ENCODE data around the gene SLCO3A1. TPM values are rescaled to one million over a fixed set of nuclear protein-coding genes. Genes with fewer than 3 reads are reported as not detected.

SLCO3A1 gene
- total RNA-seq, 1 donor from 2014 or later, result 42.5 TPM

GRCh38 chr15:91844928-91845327, 8.6 kb upstream of the SLCO3A1 start:
- Histone ChIP-seq H3K4me3 (no peak overlapping the region), H3K27me3 (ENCODE audit: low read depth) (no peaks in the 10 kb centered on the region), H3K4me1 (no peaks in the 10 kb centered on the region), H3K27ac (no peak overlapping the region), H3K36me3 (no peaks in the 10 kb centered on the region), H3K9me3 (no peaks in the 10 kb centered on the region)
- ATAC-seq (no peak), DNase-seq (no peak)
- no peak for TF ChIP-seq CTCF (IDR thresholded peaks at IDR 0.05)
- intact Hi-C loops (cut with DNase I), result no loop called here

GRCh38 chr15:91845720-91846119, 7.8 kb upstream of the SLCO3A1 start:
- no peaks in the 10 kb centered on the region for H3K9me3 ChIP-seq
- no peak overlapping the region for H3K27ac ChIP-seq
- TF ChIP-seq CTCF (IDR thresholded peaks at IDR 0.05), result no peak
- H3K4me3 ChIP-seq, result no peak overlapping the region
- no peak for ATAC-seq
- H3K36me3 ChIP-seq, result no peaks in the 10 kb centered on the region
- H3K4me1 ChIP-seq, result peaks cover 5% of the 10 kb centered on the region
- intact Hi-C loops (cut with DNase I), result no loop called here
- no peaks in the 10 kb centered on the region for H3K27me3 ChIP-seq (ENCODE audit: low read depth)
- DNase-seq, result no peak

GRCh38 chr15:91849180-91849579, 4.3 kb upstream of the SLCO3A1 start:
- ATAC-seq (no peak), DNase-seq (no peak)
- Histone ChIP-seq H3K4me1 (peaks cover 25% of the 10 kb centered on the region), H3K36me3 (no peaks in the 10 kb centered on the region), H3K9me3 (no peaks in the 10 kb centered on the region), H3K4me3 (no peak overlapping the region), H3K27me3 (ENCODE audit: low read depth) (no peaks in the 10 kb centered on the region), H3K27ac (no peak overlapping the region)
- TF ChIP-seq CTCF (IDR thresholded peaks at IDR 0.05), result no peak
- intact Hi-C loops (cut with DNase I), result no loop called here

- ATAC-seq (no peak), DNase-seq (no peak)
- intact Hi-C loops (cut with DNase I), result no loop called here
- no peaks in the 10 kb centered on the region for H3K27me3 ChIP-seq (ENCODE audit: low read depth)
- no peaks in the 10 kb centered on the region for H3K36me3 ChIP-seq
- peak; percentile 53 for TF ChIP-seq CTCF (IDR thresholded peaks at IDR 0.05)
- no peak overlapping the region for H3K27ac ChIP-seq
- no peaks in the 10 kb centered on the region for H3K9me3 ChIP-seq
- H3K4me3 ChIP-seq, result no peak overlapping the region
- peaks cover 30% of the 10 kb centered on the region for H3K4me1 ChIP-seq
These were observed 3.8 kb upstream of the SLCO3A1 start for GRCh38 chr15:91849749-91850161.

GRCh38 chr15:91852741-91853510, 582 bp upstream of the SLCO3A1 start:
- peak; percentile 71 for TF ChIP-seq CTCF (IDR thresholded peaks at IDR 0.05)
- H3K4me3 ChIP-seq, result peak overlapping the region; percentile 77
- no peaks in the 10 kb centered on the region for H3K9me3 ChIP-seq
- no peaks in the 10 kb centered on the region for H3K36me3 ChIP-seq
- peaks cover 59% of the 10 kb centered on the region for H3K4me1 ChIP-seq
- no peaks in the 10 kb centered on the region for H3K27me3 ChIP-seq (ENCODE audit: low read depth)
- peak; percentile 91 for DNase-seq
- peak; percentile 86 to 92 for ATAC-seq
- intact Hi-C loops (cut with DNase I), result no loop called here
- H3K27ac ChIP-seq, result peak overlapping the region; percentile 93
